ENCODE results near the gene CARD11. TPM values are rescaled to one million over a fixed set of nuclear protein-coding genes. Genes with fewer than 3 reads are reported as not detected.
A peak's percentile ranks its signal among the peaks of the same experiment; 100 is the strongest.

Gene CARD11
- total and polyA plus RNA-seq, 2 donors (not counting 1 experiment from before 2014, with no cell fraction given) = 129 to 135 TPM

- Histone ChIP-seq H3K36me3 (replicated peaks in 1 of 2; ENCODE audit: control extremely low read depth in 1 of 2, control insufficient read depth in 1 of 2, extremely low read depth in 1 of 2, insufficient read depth in 2 of 2, low read length in 1 of 2) (peaks cover 5 to 33% of the 10 kb centered on the region in 2 experiments), H3K27ac (ENCODE audit: low read length in 2 of 2) (no peak overlapping the region), H3K4me3 (ENCODE audit: control extremely low read depth in 1 of 5, extremely low read depth in 1 of 5, insufficient read depth in 1 of 5, low read depth in 2 of 5, low read length in 4 of 5) (no peak overlapping the region), H3K27me3 (replicated peaks in 1 of 4; ENCODE audit: control extremely low read depth in 1 of 4, control insufficient read depth in 3 of 4, insufficient read depth in 4 of 4, low read length in 3 of 4) (no peaks in the 10 kb centered on the region), H4K20me1 (ENCODE audit: control insufficient read depth, insufficient read depth, low read length, poor library complexity, severe bottlenecking) (peaks cover 31% of the 10 kb centered on the region), H3K9me3 (ENCODE audit: control extremely low read depth in 1 of 3, control insufficient read depth in 2 of 3, insufficient read depth in 1 of 3, low read length in 2 of 3) (peaks cover 3 to 35% (median 14%) of the 10 kb centered on the region in 3 donors), H3K4me2 (replicated peaks; ENCODE audit: low read depth, low read length, poor library complexity, severe bottlenecking) (no peak overlapping the region), H3K4me1 (ENCODE audit: control insufficient read depth in 2 of 2, insufficient read depth in 2 of 2, low read length in 2 of 2) (peaks cover 26 to 31% of the 10 kb centered on the region in 2 donors), H3K79me2 (ENCODE audit: control insufficient read depth, insufficient read depth, low read length) (peaks cover 86% of the 10 kb centered on the region), H3K9ac (ENCODE audit: low read length) (no peak overlapping the region), H2AFZ (ENCODE audit: insufficient read depth, low read depth, low read length, poor library complexity, severe bottlenecking) (no peak overlapping the region)
- Mint-ChIP-seq H3K27ac (peak overlapping the region; percentile 4), H3K27me3 (no peaks in the 10 kb centered on the region), H3K4me1 (peaks cover 35% of the 10 kb centered on the region), H3K4me3 (no peak overlapping the region), H3K9me3 (ENCODE audit: insufficient read depth) (peaks cover 9% of the 10 kb centered on the region)
- no peak for ATAC-seq (ENCODE audit: low read depth)
- intact Hi-C loops (cut with micrococcal nuclease) = no loop called here
- CTCF ChIA-PET = no interaction called here
- WGBS (ENCODE audit: insufficient coverage) = 98% methylated on average over 12 of the region's 13 CpGs
- DNase-seq = no peak
- TF ChIP-seq CTCF (IDR thresholded peaks at IDR 0.05) (no peak), EZH2 (IDR thresholded peaks at IDR 0.05; ENCODE audit: borderline replicate concordance, insufficient read depth, low read depth, low read length, poor library complexity, severe bottlenecking) (no peak)
- POLR2A ChIA-PET = no interaction called here
These were observed 74.9 kb downstream of the CARD11 start for GRCh38 chr7:2968616-2969397.

- peaks cover 31% of the 10 kb centered on the region for H4K20me1 ChIP-seq (ENCODE audit: control insufficient read depth, insufficient read depth, low read length, poor library complexity, severe bottlenecking)
- Mint-ChIP-seq H3K4me3 (no peak overlapping the region), H3K9me3 (ENCODE audit: insufficient read depth) (peaks cover 9% of the 10 kb centered on the region), H3K4me1 (peaks cover 31% of the 10 kb centered on the region), H3K27me3 (no peaks in the 10 kb centered on the region), H3K27ac (peak overlapping the region; percentile 4)
- DNase-seq (no peak), ATAC-seq (ENCODE audit: low read depth) (no peak)
- no peak overlapping the region for H3K9ac ChIP-seq (ENCODE audit: low read length)
- no peak overlapping the region for H3K4me3 ChIP-seq (ENCODE audit: control extremely low read depth in 1 of 5, extremely low read depth in 1 of 5, insufficient read depth in 1 of 5, low read depth in 2 of 5, low read length in 4 of 5)
- peaks cover 3 to 35% (median 14%) of the 10 kb centered on the region in 3 donors for H3K9me3 ChIP-seq (ENCODE audit: control extremely low read depth in 1 of 3, control insufficient read depth in 2 of 3, insufficient read depth in 1 of 3, low read length in 2 of 3)
- CTCF ChIA-PET = no interaction called here
- intact Hi-C loops (cut with micrococcal nuclease) = no loop called here
- TF ChIP-seq EZH2 (IDR thresholded peaks at IDR 0.05; ENCODE audit: borderline replicate concordance, insufficient read depth, low read depth, low read length, poor library complexity, severe bottlenecking) = no peak
- no peak for TF ChIP-seq CTCF (IDR thresholded peaks at IDR 0.05)
- peaks cover 1 to 27% of the 10 kb centered on the region in 2 experiments for H3K36me3 ChIP-seq (replicated peaks in 1 of 2; ENCODE audit: control extremely low read depth in 1 of 2, control insufficient read depth in 1 of 2, extremely low read depth in 1 of 2, insufficient read depth in 2 of 2, low read length in 1 of 2)
- no peak overlapping the region for H2AFZ ChIP-seq (ENCODE audit: insufficient read depth, low read depth, low read length, poor library complexity, severe bottlenecking)
- H3K4me1 ChIP-seq (ENCODE audit: control insufficient read depth in 2 of 2, insufficient read depth in 2 of 2, low read length in 2 of 2) = peaks cover 22 to 25% of the 10 kb centered on the region in 2 donors
- WGBS (ENCODE audit: insufficient coverage) = 100% methylated on average over 8 of the region's 8 CpGs
- H3K4me2 ChIP-seq (replicated peaks; ENCODE audit: low read depth, low read length, poor library complexity, severe bottlenecking) = no peak overlapping the region
- H3K79me2 ChIP-seq (ENCODE audit: control insufficient read depth, insufficient read depth, low read length) = peaks cover 80% of the 10 kb centered on the region
- POLR2A ChIA-PET = no interaction called here
- H3K27ac ChIP-seq (ENCODE audit: low read length in 2 of 2) = no peak overlapping the region
- no peaks in the 10 kb centered on the region for H3K27me3 ChIP-seq (replicated peaks in 1 of 4; ENCODE audit: control extremely low read depth in 1 of 4, control insufficient read depth in 3 of 4, insufficient read depth in 4 of 4, low read length in 3 of 4)
These were observed 75.5 kb downstream of the CARD11 start for GRCh38 chr7:2968176-2968575.
